WTC11 (cell line): ENCODE data around the gene LPIN2. TPM values are rescaled to one million over a fixed set of nuclear protein-coding genes. Genes with fewer than 3 reads are reported as not detected.

ENCODE experiments used
- ATAC-seq: fragments of 200-7000 bp; cut with Tn5 transposase; 2 replicates; pipeline ENCODE4 v1.10.0; 2021; ENCODE audit warnings: mild to moderate bottlenecking, moderate library complexity
- CTCF ChIA-PET: fragments of 300-600 bp; sonication (Branson Sonifier 250); formaldehyde crosslinking; loops from one replicate; lab custom pipeline; 2021; ENCODE audit warnings: antibody characterized with exemption; lab: Charles Lee
- POLR2A ChIA-PET: fragments of 350-600 bp; sonication (Branson Sonifier 250); formaldehyde crosslinking; loops from one replicate; lab custom pipeline; 2021; ENCODE audit warnings: antibody characterized with exemption; lab: Charles Lee
- DNase-seq: peaks from one replicate; pipeline ENCODE4 v3.0.0; 2021; ENCODE audit warnings: low spot score
- H3K27ac Mint-ChIP-seq: 2 replicates; pipeline ENCODE4 v1.8.0; 2021; ENCODE audit warnings: mixed read lengths
- H3K27me3 Mint-ChIP-seq: 2 replicates; pipeline ENCODE4 v1.8.0; 2021; ENCODE audit warnings: low read depth, mild to moderate bottlenecking, moderate library complexity, mixed read lengths
- H3K36me3 Mint-ChIP-seq: 2 replicates; pipeline ENCODE4 v1.8.0; 2021; ENCODE audit warnings: mixed read lengths
- H3K4me1 Mint-ChIP-seq: 2 replicates; pipeline ENCODE4 v1.8.0; 2022; ENCODE audit warnings: mixed read lengths
- H3K4me3 Mint-ChIP-seq: 2 replicates; pipeline ENCODE4 v1.8.0; 2021; ENCODE audit warnings: mild to moderate bottlenecking, moderate library complexity, mixed read lengths
- H3K9me3 Mint-ChIP-seq: 2 replicates; pipeline ENCODE4 v1.8.0; 2021; ENCODE audit warnings: mixed read lengths
- ATF1 ChIP-seq: sonication (generic); formaldehyde crosslinking; IDR thresholded peaks from 2 replicates; pipeline ENCODE4 v1.8.1; 2023; ENCODE audit warnings: mild to moderate bottlenecking, moderate library complexity, missing genetic modification reagents
- E2F1 ChIP-seq: sonication (generic); formaldehyde crosslinking; IDR thresholded peaks from 2 replicates; pipeline ENCODE4 v1.8.0; 2022; ENCODE audit warnings: mild to moderate bottlenecking, missing genetic modification reagents
- ETV6 ChIP-seq: sonication (generic); formaldehyde crosslinking; IDR thresholded peaks from 2 replicates; pipeline ENCODE4 v1.8.1; 2022; ENCODE audit warnings: mild to moderate bottlenecking, missing genetic modification reagents
- FOXP1 ChIP-seq: sonication (generic); formaldehyde crosslinking; IDR thresholded peaks from 2 replicates; pipeline ENCODE4 v1.8.0; 2022; ENCODE audit warnings: missing genetic modification reagents, mild to moderate bottlenecking, moderate library complexity, borderline replicate concordance
- GTF2I ChIP-seq: fragments of 250-450 bp; sonication (Bioruptor Pico); conservative IDR thresholded peaks from 2 replicates; pipeline ENCODE4 v1.4.0; 2021; ENCODE audit warnings: mild to moderate bottlenecking
- HMGXB4 ChIP-seq: sonication (generic); formaldehyde crosslinking; IDR thresholded peaks from 2 replicates; pipeline ENCODE4 v1.8.1; 2023; ENCODE audit warnings: mild to moderate bottlenecking, moderate library complexity, missing genetic modification reagents
- IRF1 ChIP-seq: sonication (generic); formaldehyde crosslinking; IDR thresholded peaks from 2 replicates; pipeline ENCODE4 v1.8.0; 2023; ENCODE audit warnings: missing genetic modification reagents
- JAZF1 ChIP-seq: fragments of 250-450 bp; sonication (Bioruptor Pico); IDR thresholded peaks from 2 replicates; pipeline ENCODE4 v1.9.0; 2021; ENCODE audit warnings: moderate library complexity, mild to moderate bottlenecking, inconsistent platforms
- KAT7 ChIP-seq: sonication (generic); formaldehyde crosslinking; IDR thresholded peaks from 2 replicates; pipeline ENCODE4 v1.8.1; 2023; ENCODE audit warnings: missing genetic modification reagents, mild to moderate bottlenecking, borderline replicate concordance
- MLX ChIP-seq: sonication (generic); formaldehyde crosslinking; IDR thresholded peaks from 2 replicates; pipeline ENCODE4 v1.8.1; 2023; ENCODE audit warnings: mild to moderate bottlenecking, missing genetic modification reagents, moderate library complexity
- NFYB ChIP-seq: sonication (generic); formaldehyde crosslinking; conservative IDR thresholded peaks from 2 replicates; pipeline ENCODE4 v1.8.0; 2022; ENCODE audit warnings: low read depth, missing genetic modification reagents
- NR1H2 ChIP-seq: sonication (generic); formaldehyde crosslinking; IDR thresholded peaks from 2 replicates; pipeline ENCODE4 v1.9.0; 2021; ENCODE audit warnings: mild to moderate bottlenecking, moderate library complexity, missing genetic modification reagents
- OVOL2 ChIP-seq: fragments of 250-450 bp; sonication (Bioruptor Pico); IDR thresholded peaks from 2 replicates; pipeline ENCODE4 v1.9.0; 2021; ENCODE audit warnings: mild to moderate bottlenecking, borderline replicate concordance
- PREB ChIP-seq: sonication (generic); formaldehyde crosslinking; IDR thresholded peaks from 2 replicates; pipeline ENCODE4 v1.8.1; 2022; ENCODE audit warnings: mild to moderate bottlenecking, missing genetic modification reagents, moderate library complexity, borderline replicate concordance
- TP53 ChIP-seq: sonication (generic); formaldehyde crosslinking; IDR thresholded peaks from 2 replicates; pipeline ENCODE4 v1.8.1; 2023; ENCODE audit warnings: mild to moderate bottlenecking, missing genetic modification reagents
- ZBTB21 ChIP-seq: sonication (generic); formaldehyde crosslinking; IDR thresholded peaks from 2 replicates; pipeline ENCODE4 v1.8.1; 2023; ENCODE audit warnings: mild to moderate bottlenecking, missing genetic modification reagents, borderline replicate concordance
- ZNF263 ChIP-seq: sonication (generic); formaldehyde crosslinking; IDR thresholded peaks from 2 replicates; pipeline ENCODE4 v1.8.1; 2022; ENCODE audit warnings: low read depth, mild to moderate bottlenecking, moderate library complexity, missing genetic modification reagents
- total RNA-seq: library from RNA; stranded (reverse); gene quantifications from 3 replicates; pipeline ENCODE4 v1.2.3, GENCODE V29; 2021
- TF ChIP-seq, protein P1 (sequence below): sonication (generic); formaldehyde crosslinking; IDR thresholded peaks from 2 replicates; pipeline ENCODE4 v1.8.1; 2023; ENCODE audit warnings: mild to moderate bottlenecking, missing genetic modification reagents
- TF ChIP-seq, protein P2 (sequence below): sonication (generic); formaldehyde crosslinking; IDR thresholded peaks from 2 replicates; pipeline ENCODE4 v1.8.0; 2022; ENCODE audit warnings: mild to moderate bottlenecking, missing genetic modification reagents
- TF ChIP-seq, protein P3 (sequence below): sonication (generic); formaldehyde crosslinking; IDR thresholded peaks from 2 replicates; pipeline ENCODE4 v1.8.1; 2023; ENCODE audit warnings: mild to moderate bottlenecking, missing genetic modification reagents, borderline replicate concordance
- TF ChIP-seq, protein P4 (sequence below): sonication (generic); formaldehyde crosslinking; IDR thresholded peaks from 2 replicates; pipeline ENCODE4 v1.8.1; 2022; ENCODE audit warnings: low read depth, missing genetic modification reagents, borderline replicate concordance

The LPIN2 gene
- total RNA-seq, 1 experiment from 2014 or later, result 11.8 TPM

DNA sequence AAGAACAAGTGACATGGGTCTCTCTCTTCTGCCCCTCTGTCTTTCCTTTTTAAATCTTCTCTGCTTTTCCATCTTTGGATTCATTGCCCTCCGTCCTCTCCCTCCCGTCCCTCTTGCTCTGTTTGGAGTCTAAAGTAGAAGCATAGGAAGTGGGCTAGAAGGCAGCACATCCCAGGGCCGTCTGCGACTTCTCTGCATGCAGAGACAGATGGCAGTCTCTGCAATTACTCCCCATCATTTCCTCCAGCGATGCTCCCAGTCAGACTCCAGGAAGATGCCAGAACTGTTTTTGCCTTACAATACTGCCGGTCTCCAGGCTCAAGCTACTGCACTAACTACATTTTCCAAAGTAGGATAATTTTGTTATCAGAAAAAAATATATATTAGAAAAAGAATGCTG lies 35.2 kb upstream of the LPIN2 start (continued):
- TF ChIP-seq OVOL2 (CRISPR knock-in tag) (no peak), GTF2I (CRISPR knock-in tag) (no peak), PREB (no peak), TP53 (no peak), FOXP1 (CRISPR knock-in tag) (no peak), ZBTB21 (CRISPR knock-in tag) (no peak)
- TF ChIP-seq, protein P1, sequence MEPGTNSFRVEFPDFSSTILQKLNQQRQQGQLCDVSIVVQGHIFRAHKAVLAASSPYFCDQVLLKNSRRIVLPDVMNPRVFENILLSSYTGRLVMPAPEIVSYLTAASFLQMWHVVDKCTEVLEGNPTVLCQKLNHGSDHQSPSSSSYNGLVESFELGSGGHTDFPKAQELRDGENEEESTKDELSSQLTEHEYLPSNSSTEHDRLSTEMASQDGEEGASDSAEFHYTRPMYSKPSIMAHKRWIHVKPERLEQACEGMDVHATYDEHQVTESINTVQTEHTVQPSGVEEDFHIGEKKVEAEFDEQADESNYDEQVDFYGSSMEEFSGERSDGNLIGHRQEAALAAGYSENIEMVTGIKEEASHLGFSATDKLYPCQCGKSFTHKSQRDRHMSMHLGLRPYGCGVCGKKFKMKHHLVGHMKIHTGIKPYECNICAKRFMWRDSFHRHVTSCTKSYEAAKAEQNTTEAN, result no peak

- ATAC-seq (no peak), DNase-seq (no peak)
- H3K4me3 Mint-ChIP-seq, result no peak overlapping the region
- ChIA-PET CTCF (interaction anchor here (1.1 to 3.2 kb wide), 2 partner anchors 17 kb away, joined by 3 to 8 read pairs; no protein-coding TSS in a partner anchor), POLR2A (no interaction called here)
- no peaks in the 10 kb centered on the region for H3K27me3 Mint-ChIP-seq
- H3K27ac Mint-ChIP-seq, result no peak overlapping the region
- no peaks in the 10 kb centered on the region for H3K9me3 Mint-ChIP-seq
- peaks cover 6% of the 10 kb centered on the region for H3K4me1 Mint-ChIP-seq
- no peaks in the 10 kb centered on the region for H3K36me3 Mint-ChIP-seq
- TF ChIP-seq ETV6 (no peak), IRF1 (no peak), JAZF1 (CRISPR knock-in tag) (no peak), ZNF263 (no peak), NR1H2 (CRISPR knock-in tag) (no peak), HMGXB4 (CRISPR knock-in tag) (no peak), KAT7 (CRISPR knock-in tag) (no peak), E2F1 (CRISPR knock-in tag) (no peak), ATF1 (CRISPR knock-in tag) (no peak), GTF2I (CRISPR knock-in tag) (no peak), NFYB (no peak), MLX (no peak), ZBTB21 (CRISPR knock-in tag) (no peak)
- TF ChIP-seq, protein P2, sequence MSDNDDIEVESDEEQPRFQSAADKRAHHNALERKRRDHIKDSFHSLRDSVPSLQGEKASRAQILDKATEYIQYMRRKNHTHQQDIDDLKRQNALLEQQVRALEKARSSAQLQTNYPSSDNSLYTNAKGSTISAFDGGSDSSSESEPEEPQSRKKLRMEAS (CRISPR knock-in tag), result no peak
- TF ChIP-seq, protein P3, sequence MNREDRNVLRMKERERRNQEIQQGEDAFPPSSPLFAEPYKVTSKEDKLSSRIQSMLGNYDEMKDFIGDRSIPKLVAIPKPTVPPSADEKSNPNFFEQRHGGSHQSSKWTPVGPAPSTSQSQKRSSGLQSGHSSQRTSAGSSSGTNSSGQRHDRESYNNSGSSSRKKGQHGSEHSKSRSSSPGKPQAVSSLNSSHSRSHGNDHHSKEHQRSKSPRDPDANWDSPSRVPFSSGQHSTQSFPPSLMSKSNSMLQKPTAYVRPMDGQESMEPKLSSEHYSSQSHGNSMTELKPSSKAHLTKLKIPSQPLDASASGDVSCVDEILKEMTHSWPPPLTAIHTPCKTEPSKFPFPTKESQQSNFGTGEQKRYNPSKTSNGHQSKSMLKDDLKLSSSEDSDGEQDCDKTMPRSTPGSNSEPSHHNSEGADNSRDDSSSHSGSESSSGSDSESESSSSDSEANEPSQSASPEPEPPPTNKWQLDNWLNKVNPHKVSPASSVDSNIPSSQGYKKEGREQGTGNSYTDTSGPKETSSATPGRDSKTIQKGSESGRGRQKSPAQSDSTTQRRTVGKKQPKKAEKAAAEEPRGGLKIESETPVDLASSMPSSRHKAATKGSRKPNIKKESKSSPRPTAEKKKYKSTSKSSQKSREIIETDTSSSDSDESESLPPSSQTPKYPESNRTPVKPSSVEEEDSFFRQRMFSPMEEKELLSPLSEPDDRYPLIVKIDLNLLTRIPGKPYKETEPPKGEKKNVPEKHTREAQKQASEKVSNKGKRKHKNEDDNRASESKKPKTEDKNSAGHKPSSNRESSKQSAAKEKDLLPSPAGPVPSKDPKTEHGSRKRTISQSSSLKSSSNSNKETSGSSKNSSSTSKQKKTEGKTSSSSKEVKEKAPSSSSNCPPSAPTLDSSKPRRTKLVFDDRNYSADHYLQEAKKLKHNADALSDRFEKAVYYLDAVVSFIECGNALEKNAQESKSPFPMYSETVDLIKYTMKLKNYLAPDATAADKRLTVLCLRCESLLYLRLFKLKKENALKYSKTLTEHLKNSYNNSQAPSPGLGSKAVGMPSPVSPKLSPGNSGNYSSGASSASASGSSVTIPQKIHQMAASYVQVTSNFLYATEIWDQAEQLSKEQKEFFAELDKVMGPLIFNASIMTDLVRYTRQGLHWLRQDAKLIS, result no peak
- TF ChIP-seq, protein P1, result no peak
- TF ChIP-seq, protein P4, sequence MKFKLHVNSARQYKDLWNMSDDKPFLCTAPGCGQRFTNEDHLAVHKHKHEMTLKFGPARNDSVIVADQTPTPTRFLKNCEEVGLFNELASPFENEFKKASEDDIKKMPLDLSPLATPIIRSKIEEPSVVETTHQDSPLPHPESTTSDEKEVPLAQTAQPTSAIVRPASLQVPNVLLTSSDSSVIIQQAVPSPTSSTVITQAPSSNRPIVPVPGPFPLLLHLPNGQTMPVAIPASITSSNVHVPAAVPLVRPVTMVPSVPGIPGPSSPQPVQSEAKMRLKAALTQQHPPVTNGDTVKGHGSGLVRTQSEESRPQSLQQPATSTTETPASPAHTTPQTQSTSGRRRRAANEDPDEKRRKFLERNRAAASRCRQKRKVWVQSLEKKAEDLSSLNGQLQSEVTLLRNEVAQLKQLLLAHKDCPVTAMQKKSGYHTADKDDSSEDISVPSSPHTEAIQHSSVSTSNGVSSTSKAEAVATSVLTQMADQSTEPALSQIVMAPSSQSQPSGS (CRISPR knock-in tag), result no peak
Observed at GRCh38 chr18:3046216-3046808, 33.4 kb upstream of the LPIN2 start.
